Frontal cortex (tissue), 4 donors: ENCODE results near the gene URI1. TPM values are rescaled to one million over a fixed set of nuclear protein-coding genes. Genes with fewer than 3 reads are reported as not detected.
"Not testable (repeated sequence)": the region's sequence is repeated elsewhere in the genome, so short reads cannot be mapped to it uniquely, and the experiment has no call there.

ENCODE experiments used
- DNase-seq, 2 donors: peaks; one replicate each; pipeline ENCODE4 v3.0.0; 2012; ENCODE audit warnings: low spot score in 2 of 2
- FAIRE-seq: peaks from 2 replicates; lab custom pipeline; 2012; peaks lifted over from hg19 to GRCh38; lab: Jason Lieb, UNC
- total RNA-seq: library from RNA; depleted of rRNA; stranded (reverse); fragments of >200 nt; gene quantifications from one replicate; pipeline ENCODE4 v1.2.3, GENCODE V29; 2014
- donor health status: control.
- donor health status: control.
- donor health status: control.

URI1 gene
- total RNA-seq, 1 donor from 2014 or later, result 117 TPM

GRCh38 chr19:30009013-30009412, 67.0 kb downstream of the URI1 start:
- DNase-seq (no peak), FAIRE-seq (no peak)

GRCh38 chr19:30011051-30011578, 69.1 kb downstream of the URI1 start:
- no peak for DNase-seq
- FAIRE-seq, result no peak

GRCh38 chr19:30014770-30015169, 72.7 kb downstream of the URI1 start:
- no peak for DNase-seq
- FAIRE-seq, result no peak

- DNase-seq (no peak), FAIRE-seq (no peak)
Measured at GRCh38 chr19:30017172-30017571, 75.1 kb downstream of the URI1 start.

GRCh38 chr19:30020189-30020588, 78.2 kb downstream of the URI1 start:
- DNase-seq, result no peak
- no peak for FAIRE-seq

GRCh38 chr19:30022659-30023058, 80.6 kb downstream of the URI1 start:
- DNase-seq (no peak), FAIRE-seq (no peak)

GRCh38 chr19:30023330-30023729, 81.3 kb downstream of the URI1 start:
- FAIRE-seq, result no peak
- DNase-seq, result no peak

- DNase-seq, result no peak
- FAIRE-seq, result no peak
Measured at GRCh38 chr19:30024091-30024490, 82.1 kb downstream of the URI1 start.

GRCh38 chr19:30026933-30027332, 84.9 kb downstream of the URI1 start:
- no peak for FAIRE-seq

GRCh38 chr19:30028118-30028991, 86.3 kb downstream of the URI1 start:
- FAIRE-seq (no peak), DNase-seq (no peak)

More at GRCh38 chr19:30026933-30027332, 84.9 kb downstream of the URI1 start:
- DNase-seq, result no peak

GRCh38 chr19:30028992-30029343, 86.9 kb downstream of the URI1 start:
- DNase-seq (no peak), FAIRE-seq (no peak)

GRCh38 chr19:30029721-30030510, 87.9 kb downstream of the URI1 start:
- FAIRE-seq (no peak), DNase-seq (no peak)

- DNase-seq, result no peak
- FAIRE-seq, result no peak
Measured at GRCh38 chr19:30034321-30034720, 92.3 kb downstream of the URI1 start.

GRCh38 chr19:30036154-30037129, 94.4 kb downstream of the URI1 start:
- no peak for FAIRE-seq

GRCh38 chr19:30037835-30038234, 95.8 kb downstream of the URI1 start:
- FAIRE-seq (no peak), DNase-seq (no peak)

More at GRCh38 chr19:30036154-30037129, 94.4 kb downstream of the URI1 start:
- DNase-seq, result no peak

- FAIRE-seq, result not testable (repeated sequence)
Measured at GRCh38 chr19:30041931-30042330, 99.9 kb downstream of the URI1 start.

GRCh38 chr19:30043008-30043407, 101.0 kb downstream of the URI1 start:
- FAIRE-seq, DNase-seq: not testable (repeated sequence)

More at GRCh38 chr19:30041931-30042330, 99.9 kb downstream of the URI1 start:
- not testable (repeated sequence) for DNase-seq

GRCh38 chr19:30044273-30045248, 102.5 kb downstream of the URI1 start:
- DNase-seq, result no peak
- FAIRE-seq, result no peak
